Purkinje cell (primary cell): ENCODE results near the gene MSH5. TPM values are rescaled to one million over a fixed set of nuclear protein-coding genes. Genes with fewer than 3 reads are reported as not detected.

ENCODE experiments used
- polyA plus RNA-seq: library from polyadenylated mRNA; unstranded; fragments of >200 nt; fragmentation: Nextera tagmentation; gene quantifications from 2 replicates; pipeline ENCODE4 v1.2.1, GENCODE V29; 2014

Gene MSH5
- polyA plus RNA-seq = not detected in 2 replicates

DNA sequence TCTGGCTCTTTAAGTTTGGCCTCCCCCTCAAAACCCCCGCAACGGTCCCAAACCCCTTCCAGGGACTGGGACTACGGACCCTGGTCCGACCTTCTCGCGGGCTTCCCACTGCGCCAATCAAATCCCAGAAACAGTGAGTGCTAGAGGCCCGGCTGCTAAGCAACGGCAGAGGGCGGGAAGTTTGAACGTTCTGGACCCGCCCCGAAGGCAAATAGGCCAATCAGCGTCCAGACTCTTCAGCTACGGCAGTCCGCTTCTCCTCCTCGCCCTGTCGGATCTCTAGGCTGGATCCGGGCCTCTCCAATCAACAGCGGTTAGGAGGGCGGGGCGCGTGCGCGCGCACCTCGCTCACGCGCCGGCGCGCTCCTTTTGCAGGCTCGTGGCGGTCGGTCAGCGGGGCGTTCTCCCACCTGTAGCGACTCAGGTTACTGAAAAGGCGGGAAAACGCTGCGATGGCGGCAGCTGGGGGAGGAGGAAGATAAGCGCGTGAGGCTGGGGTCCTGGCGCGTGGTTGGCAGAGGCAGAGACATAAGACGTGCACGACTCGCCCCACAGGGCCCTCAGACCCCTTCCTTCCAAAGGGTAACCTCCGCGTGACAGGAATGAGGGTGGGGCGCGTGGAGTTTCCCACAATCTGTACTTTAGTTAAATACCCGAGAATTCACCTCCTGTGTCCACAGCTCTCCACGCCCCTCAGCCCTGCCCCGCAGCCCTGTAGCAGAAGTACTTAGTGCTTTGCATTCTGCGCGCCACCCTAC is at the start of gene MSH5:
Gene MSH5, plus strand, starts transcription at position 367 of the 758 bp plus-strand sequence. CDS start 462 bp downstream, outside the sequence.

GRCh38 chr6:31702819-31703716 is 36.7 kb upstream of the MSH5 start, which contains the start of gene ABHD16A:
Gene ABHD16A, minus strand, starts transcription at chr6:31703324. Its CDS starts 43 bp downstream, at chr6:31703281.

GRCh38 chr6:31706599-31706998 is 33.2 kb upstream of the MSH5 start, which contains the start of gene LY6G6F:
Gene LY6G6F, plus strand, starts transcription at chr6:31706866. Its CDS starts 41 bp downstream, at chr6:31706907.

GRCh38 chr6:31715022-31715958 is 24.5 kb upstream of the MSH5 start, which contains the start of gene LY6G6D:
Gene LY6G6D, plus strand, starts transcription at chr6:31715348. Its CDS starts 8 bp downstream, at chr6:31715356.

GRCh38 chr6:31721351-31722020 is 18.3 kb upstream of the MSH5 start, which contains the start of gene LY6G6C:
Gene LY6G6C, minus strand, starts transcription at chr6:31721746. Its CDS starts 67 bp downstream, at chr6:31721679.

DNA sequence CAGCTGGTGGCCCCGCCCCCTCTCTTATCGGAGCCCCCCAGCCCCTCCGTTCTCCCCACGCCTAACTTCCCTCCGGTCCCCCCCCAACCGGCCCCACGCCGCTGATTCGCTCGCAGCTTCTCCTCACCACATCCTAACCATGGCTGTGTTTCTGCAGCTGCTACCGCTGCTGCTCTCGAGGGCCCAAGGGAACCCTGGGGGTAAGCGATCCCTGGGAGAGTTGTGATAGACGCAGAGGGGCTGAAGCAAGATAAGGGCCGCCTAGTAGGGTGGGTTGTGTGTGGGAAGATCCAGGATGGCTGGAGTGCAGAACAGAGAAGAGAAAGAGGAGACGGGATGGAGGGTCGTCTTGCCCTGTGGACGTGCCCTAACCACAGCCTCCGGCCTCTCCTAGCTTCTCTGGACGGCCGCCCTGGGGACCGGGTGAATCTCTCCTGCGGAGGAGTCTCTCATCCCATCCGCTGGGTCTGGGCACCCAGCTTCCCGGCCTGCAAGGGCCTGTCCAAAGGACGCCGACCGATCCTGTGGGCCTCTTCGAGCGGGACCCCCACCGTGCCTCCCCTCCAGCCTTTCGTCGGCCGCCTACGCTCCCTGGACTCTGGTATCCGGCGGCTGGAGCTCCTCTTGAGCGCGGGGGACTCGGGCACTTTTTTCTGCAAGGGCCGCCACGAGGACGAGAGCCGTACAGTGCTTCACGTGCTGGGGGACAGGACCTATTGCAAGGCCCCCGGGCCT is 16.4 kb upstream of the MSH5 start, which contains the start of gene MPIG6B:
Gene MPIG6B, plus strand, starts transcription at position 129 of the 735 bp plus-strand sequence. Its CDS starts 11 bp downstream, at position 140.

DNA sequence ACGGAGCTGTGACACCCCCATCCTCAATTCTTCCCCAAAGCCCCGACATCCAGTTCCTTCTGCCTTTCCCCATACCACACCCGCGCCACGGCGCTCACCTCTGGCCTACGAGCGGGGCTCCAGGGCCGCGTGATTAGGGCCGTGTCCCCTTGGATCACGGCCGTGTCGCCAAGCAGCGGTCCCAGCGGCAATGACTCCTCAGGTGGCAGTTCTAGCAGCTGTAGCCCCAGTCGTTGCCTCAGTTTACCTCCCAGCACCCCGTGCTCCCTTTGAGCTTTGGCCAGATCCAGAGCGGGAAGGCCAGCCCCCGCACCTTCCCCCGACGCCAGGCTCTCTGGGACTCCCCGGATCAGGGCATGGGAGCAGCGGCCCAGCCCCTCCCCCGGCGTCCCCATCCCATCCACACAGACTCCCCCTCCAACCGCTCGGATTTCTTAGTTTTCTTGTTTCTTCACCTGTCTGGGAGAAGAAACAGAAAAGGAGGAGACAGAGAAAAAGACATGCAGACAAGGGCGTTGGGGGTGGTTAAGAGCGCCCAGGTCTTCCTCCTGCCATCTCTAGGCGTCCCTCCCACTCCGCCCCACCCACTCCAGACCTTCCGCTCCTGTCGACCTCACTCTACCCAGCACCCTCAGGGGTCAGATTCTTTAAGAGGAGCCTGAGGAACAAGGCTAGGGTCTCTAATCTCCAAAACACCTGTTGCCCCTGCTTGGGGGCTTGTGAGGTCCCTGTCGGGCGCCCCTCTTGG is 10.9 kb upstream of the MSH5 start, which contains the start of gene DDAH2:
Gene DDAH2, minus strand, starts transcription at position 533 of the 748 bp plus-strand sequence. Its CDS starts 138 bp downstream, at position 395.

DNA sequence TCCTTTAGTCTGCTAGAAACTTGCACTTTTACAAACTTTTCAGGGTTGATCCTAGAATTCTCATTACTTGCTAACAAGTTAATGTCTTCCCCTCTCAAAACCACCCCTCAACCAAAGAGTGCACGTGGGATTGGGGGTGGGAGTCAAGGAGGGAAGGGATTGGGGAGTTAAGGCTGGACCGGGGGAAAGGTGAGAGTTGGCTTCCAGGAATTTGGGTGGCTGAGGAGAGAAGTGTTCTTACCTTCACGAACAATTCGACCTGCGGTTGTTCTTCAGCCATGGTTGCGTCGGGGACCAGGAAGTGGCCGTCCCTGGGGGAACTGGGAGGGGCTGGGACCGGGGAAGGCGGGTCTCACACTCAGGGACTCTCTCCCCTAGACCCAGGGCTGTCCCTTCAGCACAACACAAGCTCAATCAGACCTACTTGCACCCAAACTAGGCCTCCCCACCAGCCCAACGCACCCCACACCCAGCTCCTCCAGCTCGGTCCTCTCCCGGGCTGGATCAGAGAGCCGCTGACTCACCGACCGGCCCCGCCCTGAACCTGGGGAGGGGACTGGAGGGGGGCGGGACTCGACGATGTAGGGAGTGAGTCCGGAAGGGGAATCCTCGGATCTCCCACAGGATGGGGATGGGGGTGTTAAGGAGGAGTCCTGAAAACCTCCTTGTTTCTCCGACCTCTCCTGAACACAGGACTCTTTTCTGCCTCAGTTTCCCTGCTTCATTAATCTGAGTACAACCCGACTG is 3.6 kb upstream of the MSH5 start, which contains the start of gene CLIC1:
Gene CLIC1, minus strand, starts transcription at position 510 of the 747 bp plus-strand sequence. Its CDS starts 230 bp downstream, at position 280.

DNA sequence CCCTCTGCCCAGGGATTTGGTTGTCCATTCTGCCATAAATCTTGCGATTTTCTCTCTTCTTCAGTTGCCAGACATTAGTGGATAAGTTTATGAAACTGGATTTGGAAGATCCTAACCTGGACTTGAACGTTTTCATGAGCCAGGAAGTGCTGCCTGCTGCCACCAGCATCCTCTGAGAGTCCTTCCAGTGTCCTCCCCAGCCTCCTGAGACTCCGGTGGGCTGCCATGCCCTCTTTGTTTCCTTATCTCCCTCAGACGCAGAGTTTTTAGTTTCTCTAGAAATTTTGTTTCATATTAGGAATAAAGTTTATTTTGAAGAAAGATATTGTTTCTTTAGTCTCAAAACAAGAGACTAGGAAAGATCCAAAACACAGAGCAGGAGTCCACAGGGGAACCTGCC is 22.6 kb downstream of the MSH5 start, which contains the start of gene SAPCD1:
Gene SAPCD1, plus strand, starts transcription at position 301 of the 400 bp plus-strand sequence. CDS start 399 bp downstream, outside the sequence.

GRCh38 chr6:31776989-31777666 is 37.3 kb downstream of the MSH5 start, which contains the start of gene VWA7:
Gene VWA7, minus strand, starts transcription at chr6:31777328. Its CDS starts 549 bp downstream, at chr6:31776779.

DNA sequence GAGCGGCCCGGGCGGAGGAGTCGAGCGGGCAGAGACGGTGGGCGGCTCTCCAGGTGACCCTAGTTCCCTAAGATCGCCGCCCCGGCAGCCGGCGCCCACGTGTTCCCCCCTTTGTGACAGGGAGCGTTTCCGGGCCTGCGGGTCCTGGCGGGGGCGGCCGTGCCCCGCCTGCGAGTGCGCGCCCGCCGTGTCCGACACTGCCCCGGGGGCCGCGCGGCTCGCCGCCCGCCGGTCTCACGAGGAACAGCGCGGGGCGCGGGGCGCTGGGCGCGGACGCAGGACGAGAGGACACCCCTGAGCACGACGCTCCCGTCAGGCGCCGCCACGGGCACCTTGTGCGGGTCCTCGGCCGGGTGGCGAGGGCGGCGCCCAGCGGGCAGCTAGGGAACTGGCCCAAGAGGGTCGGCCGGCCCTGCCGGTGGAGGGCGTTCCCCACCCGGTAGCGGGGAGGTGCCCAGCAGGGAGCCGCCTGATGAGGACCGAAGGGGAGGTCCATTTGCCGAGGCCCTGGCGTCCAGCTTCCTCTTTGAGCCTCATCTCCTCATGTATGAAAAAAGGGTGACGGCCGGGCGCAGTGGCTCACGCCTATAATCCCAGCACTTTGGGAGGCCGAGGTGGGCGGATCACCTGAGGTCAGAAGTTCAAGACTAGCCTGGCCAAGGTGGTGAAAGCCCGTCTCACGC is 56.0 kb downstream of the MSH5 start, which contains the start of gene VARS1:
Gene VARS1, minus strand, starts transcription at position 137 of the 683 bp plus-strand sequence. CDS start 535 bp downstream, outside the sequence.

DNA sequence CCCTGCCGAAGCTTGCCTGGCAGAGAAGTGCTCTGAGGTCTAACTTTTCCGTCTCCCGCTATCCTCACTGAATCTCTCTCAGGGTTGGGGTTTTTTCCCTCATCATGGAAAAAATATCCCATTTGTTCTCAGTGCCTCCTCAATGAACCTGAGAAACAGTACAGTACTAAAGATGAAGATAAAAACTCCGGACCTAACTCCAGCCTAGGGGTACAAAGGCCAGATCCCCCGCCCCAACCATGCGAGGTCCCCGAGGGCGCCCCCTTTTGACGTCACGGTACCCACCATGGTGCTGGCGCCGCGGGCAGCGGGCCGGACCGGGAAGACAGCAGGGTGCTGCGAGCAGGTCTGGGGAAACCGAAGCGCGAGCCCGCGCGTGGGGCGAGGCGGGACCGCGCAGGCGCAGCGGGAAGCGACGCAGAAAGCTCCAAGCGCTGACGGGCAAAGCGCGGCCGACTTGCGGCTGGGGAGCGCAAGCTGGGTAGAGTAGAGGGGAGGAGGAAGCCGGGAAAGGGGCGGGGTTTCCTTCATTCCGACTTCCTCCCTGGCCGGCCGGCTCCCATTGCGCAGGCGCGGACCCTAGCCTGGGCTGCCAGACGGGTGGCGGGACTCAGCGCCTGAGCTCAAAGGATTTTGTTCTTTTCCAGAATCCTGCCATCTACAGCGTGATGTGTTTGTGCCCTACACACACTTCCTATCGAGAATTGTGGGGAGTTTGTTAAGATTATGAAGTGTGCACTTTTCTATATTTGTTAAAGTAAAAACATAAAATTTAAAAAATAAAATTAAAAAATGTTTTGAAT is 66.9 kb downstream of the MSH5 start, which contains the start of gene LSM2:
Gene LSM2, minus strand, starts transcription at position 497 of the 803 bp plus-strand sequence. Its CDS starts 209 bp downstream, at position 288.

